PFSK-1 (cell line): Measurements from ENCODE around the gene GGN.

Experiments used
- FOXP2 ChIP-seq: optimal IDR thresholded peaks from 2 replicates; pipeline ENCODE3; 2011; ENCODE audit warnings: borderline replicate concordance, control low read depth, inconsistent platforms; ENCODE audit not compliant: insufficient read depth; ENCODE audit errors: extremely low read length, extremely low read depth
- POLR2AphosphoS5 ChIP-seq: IDR thresholded peaks from 2 replicates; pipeline ENCODE4 v1.6.1; 2012; ENCODE audit warnings: low read depth, mild to moderate bottlenecking, control low read depth, low read length, moderate library complexity
- REST ChIP-seq, 2 experiments: IDR thresholded peaks; 2 replicates each; pipeline versions ENCODE4 v1.6.1 to v1.8.0; 2011 to 2012; ENCODE audit warnings: low read depth in 2 of 2, low read length in 2 of 2, control low read depth in 1 of 2, inconsistent platforms in 1 of 2, mild to moderate bottlenecking in 1 of 2, moderate library complexity in 1 of 2; ENCODE audit not compliant: insufficient read depth in 1 of 2
- SIN3A ChIP-seq: IDR thresholded peaks from 2 replicates; pipeline ENCODE4 v1.6.1; 2012; ENCODE audit warnings: mild to moderate bottlenecking, low read length, moderate library complexity, borderline replicate concordance; ENCODE audit not compliant: insufficient read depth
- TAF1 ChIP-seq: IDR thresholded peaks from 2 replicates; pipeline ENCODE4 v1.6.1; 2012; ENCODE audit warnings: low read length, control low read depth, borderline replicate concordance; ENCODE audit not compliant: insufficient read depth

DNA sequence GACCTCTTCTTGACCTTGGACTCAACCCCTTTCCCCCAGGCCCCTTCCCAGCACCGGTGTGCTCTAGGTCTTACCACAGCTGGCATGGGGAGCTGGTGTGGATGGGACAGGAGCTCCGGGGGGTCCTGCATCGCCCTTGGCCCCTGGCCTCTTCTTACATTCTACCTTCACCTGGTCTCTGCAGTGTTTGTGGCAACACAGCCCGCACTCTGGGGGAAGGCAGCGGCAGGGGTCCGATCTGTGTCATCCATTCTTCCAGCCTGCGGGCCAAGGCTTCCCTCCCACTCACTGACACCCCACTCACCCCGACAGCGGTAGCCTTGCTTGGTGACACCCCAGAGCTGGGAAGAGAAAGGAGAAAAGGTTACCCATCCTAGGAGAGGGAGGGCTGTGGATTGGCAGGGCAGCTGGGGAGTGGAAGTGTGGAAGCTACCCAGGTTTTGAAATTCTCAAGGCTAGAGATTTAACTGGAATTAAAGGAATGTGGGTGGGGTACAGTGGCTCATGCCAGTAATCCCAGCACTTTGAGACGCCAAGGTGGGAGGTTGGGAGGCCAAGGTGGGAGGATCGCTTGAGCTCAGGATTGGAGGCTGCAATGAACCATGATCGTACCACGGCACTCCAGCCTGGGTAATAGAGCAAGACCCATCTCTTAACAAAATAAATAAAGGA, 23.3 kb upstream of the GGN start:
- TF ChIP-seq TAF1: no peak
- no peak for TF ChIP-seq REST (IDR thresholded peaks at IDR 0.05; ENCODE audit: insufficient read depth in 1 of 2, low read depth in 2 of 2, low read length in 2 of 2)
- no peak for TF ChIP-seq SIN3A
- TF ChIP-seq POLR2AphosphoS5: no peak
- no peak for TF ChIP-seq FOXP2
